Activated naive CD4-positive, alpha-beta T cell treated with anti-CD3 and anti-CD28 coated beads, Interleukin-2, amount 10 ng/mL, durations not matched to agents 7 days and 5 days (primary cell): ENCODE results near the gene SUN2.

Source experiments
- CTCF ChIA-PET: fragments of 350-600 bp; sonication (Branson Sonifier 250); formaldehyde crosslinking; loops from one replicate; lab custom pipeline; 2021; ENCODE audit warnings: antibody characterized with exemption; lab: Charles Lee
- DNase-seq: peaks from one replicate; pipeline ENCODE4 v3.0.0-alpha.2; 2020
- H3K27ac Mint-ChIP-seq: one replicate; pipeline ENCODE4 v1.8.0; 2021; ENCODE audit warnings: mild to moderate bottlenecking, moderate library complexity, mixed read lengths
- H3K27me3 Mint-ChIP-seq: one replicate; pipeline ENCODE4 v1.8.0; 2021; ENCODE audit warnings: mild to moderate bottlenecking, mixed read lengths
- H3K36me3 Mint-ChIP-seq: one replicate; pipeline ENCODE4 v1.8.0; 2021; ENCODE audit warnings: mixed read lengths
- H3K4me1 Mint-ChIP-seq: one replicate; pipeline ENCODE4 v1.8.0; 2021; ENCODE audit warnings: mixed read lengths
- H3K4me3 Mint-ChIP-seq: one replicate; pipeline ENCODE4 v1.8.0; 2021; ENCODE audit warnings: mild to moderate bottlenecking, moderate library complexity, mixed read lengths
- H3K9me3 Mint-ChIP-seq: one replicate; pipeline ENCODE4 v1.8.0; 2021; ENCODE audit warnings: mixed read lengths

Gene SUN2

DNA sequence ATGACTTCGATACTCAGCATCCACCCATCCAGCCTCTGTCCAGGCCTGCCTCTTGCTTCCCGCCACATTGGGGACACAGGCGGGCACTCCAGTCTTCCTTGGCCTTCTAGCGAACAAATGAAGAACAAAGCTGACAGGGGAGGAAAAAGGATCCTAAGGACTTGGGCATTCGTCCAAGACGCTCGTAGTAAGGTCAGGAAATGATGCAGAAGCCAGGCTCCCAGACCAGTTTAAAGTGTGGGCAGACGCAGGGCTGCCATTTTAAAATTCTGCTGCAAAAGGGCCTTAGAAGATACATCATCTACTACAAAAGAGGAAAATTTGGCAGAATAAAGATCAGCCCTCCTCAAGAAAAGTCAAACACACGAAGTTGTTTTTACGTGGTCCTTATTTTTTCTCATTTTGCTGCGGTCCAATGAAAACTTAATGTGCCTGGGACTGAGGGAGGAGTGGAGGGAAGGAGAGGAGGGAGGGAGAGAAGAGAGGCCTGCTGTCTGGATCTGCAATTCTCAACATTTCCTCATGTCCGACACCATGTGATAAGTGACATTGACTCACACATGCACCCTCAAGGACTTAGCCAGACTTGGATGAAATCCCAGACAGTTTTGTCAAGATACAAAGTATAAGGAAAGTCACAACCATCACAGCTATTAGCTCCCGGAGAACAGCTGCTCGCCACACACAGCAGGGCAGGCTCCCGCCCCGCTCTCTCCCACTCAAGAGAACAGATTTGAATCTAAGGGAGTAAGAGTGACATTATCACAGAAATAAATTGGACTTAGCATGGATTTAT is 32.4 kb upstream of the SUN2 start:
- Mint-ChIP-seq H3K27me3 (no peaks in the 10 kb centered on the region), H3K27ac (no peak overlapping the region), H3K36me3 (peaks cover 2% of the 10 kb centered on the region), H3K9me3 (no peaks in the 10 kb centered on the region), H3K4me1 (peaks cover 5% of the 10 kb centered on the region), H3K4me3 (no peak overlapping the region)
- CTCF ChIA-PET = no interaction called here
- no peak for DNase-seq

DNA sequence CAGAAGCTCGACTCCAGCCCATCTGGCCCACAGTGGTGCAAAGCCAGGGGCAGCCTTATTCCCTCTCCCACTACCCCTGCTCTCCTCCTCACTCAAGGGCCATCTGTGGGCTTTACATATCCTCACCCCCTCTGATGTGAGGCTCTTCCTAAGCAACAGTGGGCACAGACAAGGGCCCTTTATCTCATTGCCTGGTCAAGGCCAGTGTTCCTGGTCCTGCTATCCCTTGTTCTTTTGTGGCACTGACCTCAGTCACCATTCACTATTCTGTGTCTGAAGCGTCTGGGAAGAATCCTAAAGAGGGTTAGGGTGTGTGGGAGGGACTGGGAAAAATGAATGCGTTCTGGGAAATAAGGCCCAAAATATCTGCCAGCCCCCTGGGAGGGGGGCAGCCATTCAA is 30.8 kb upstream of the SUN2 start:
- H3K27ac Mint-ChIP-seq = no peak overlapping the region
- H3K4me1 Mint-ChIP-seq = peaks cover 6% of the 10 kb centered on the region
- H3K36me3 Mint-ChIP-seq = peaks cover 2% of the 10 kb centered on the region
- no peaks in the 10 kb centered on the region for H3K9me3 Mint-ChIP-seq
- H3K4me3 Mint-ChIP-seq = no peak overlapping the region
- CTCF ChIA-PET = interaction anchor here (1.0 to 2.2 kb wide), 2 partner anchors 17 to 21 kb away, joined by 4 read pairs; no protein-coding TSS in a partner anchor
- H3K27me3 Mint-ChIP-seq = no peaks in the 10 kb centered on the region
- DNase-seq = no peak

DNA sequence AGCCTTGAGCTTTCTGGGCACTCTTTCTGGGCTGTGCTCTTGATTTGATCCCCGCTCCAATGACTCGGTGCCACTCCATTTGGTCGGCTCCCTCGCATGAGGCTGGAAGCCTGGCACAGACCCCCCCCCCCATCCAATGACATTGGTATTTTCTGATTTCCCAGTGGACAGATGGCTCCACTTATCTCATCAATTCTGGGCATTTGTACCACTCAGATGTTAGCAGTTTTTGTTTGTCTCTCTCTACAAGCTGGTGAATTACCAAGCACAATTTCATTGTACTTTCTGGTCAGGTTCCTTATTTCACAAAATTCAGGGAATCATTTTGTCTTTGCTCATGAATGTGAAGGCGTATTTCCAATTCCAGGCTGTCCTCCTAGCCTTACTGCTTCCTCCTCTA is 29.1 kb upstream of the SUN2 start:
- no peak for DNase-seq
- Mint-ChIP-seq H3K27ac (no peak overlapping the region), H3K4me3 (no peak overlapping the region), H3K27me3 (no peaks in the 10 kb centered on the region), H3K36me3 (peaks cover 4% of the 10 kb centered on the region), H3K4me1 (peaks cover 6% of the 10 kb centered on the region), H3K9me3 (no peaks in the 10 kb centered on the region)
- CTCF ChIA-PET = interaction anchor here (2.2 kb wide), 1 partner anchor 19 kb away, joined by 4 read pairs; no protein-coding TSS in a partner anchor

DNA sequence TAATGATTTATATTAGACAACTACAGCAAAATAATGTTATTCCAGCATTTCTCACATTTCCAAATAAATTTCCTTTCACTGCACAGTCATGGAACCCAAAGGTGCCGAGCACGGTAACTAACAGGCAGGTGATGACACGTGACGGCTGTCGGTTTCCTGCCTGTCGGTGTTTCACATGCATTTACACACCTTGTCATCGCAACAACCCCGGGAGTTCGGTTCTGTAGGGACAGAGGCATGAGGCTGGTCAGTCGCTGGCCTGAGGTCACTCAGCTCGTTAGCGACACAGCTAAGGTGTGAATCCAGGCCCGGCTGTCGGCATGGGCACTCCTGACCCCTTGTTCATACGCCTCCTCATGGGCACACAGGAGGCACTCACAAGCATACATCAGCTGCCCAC is 28.2 kb upstream of the SUN2 start:
- Mint-ChIP-seq H3K27ac (no peak overlapping the region), H3K36me3 (peaks cover 4% of the 10 kb centered on the region), H3K9me3 (no peaks in the 10 kb centered on the region), H3K4me3 (no peak overlapping the region), H3K27me3 (no peaks in the 10 kb centered on the region), H3K4me1 (peaks cover 6% of the 10 kb centered on the region)
- DNase-seq = no peak
- CTCF ChIA-PET = interaction anchor here (0.6 kb wide), 1 partner anchor 18 kb away, joined by 3 read pairs; no protein-coding TSS in a partner anchor

DNA sequence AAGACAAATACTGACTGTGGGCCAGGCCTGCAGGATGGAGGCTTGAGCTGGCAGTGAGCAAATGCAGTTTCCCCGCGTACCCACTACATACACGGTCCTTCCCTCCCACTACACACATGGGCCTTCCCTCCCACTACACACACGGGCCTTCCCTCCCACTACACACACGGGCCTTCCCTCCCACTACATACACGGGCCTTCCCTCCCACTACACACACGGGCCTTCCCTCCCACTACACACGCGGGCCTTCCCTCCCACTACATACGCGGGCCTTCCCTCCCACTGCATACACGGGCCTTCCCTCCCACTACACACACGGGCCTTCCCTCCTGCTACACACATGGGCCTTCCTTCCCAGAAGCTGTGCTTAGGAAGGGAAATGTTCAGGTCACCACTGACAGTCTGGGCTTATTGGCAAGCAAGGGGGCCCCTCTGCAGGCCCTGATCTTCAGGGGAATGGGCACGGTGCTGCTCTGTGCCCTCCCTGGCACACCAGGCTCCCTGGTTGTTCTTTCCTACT is 27.4 kb upstream of the SUN2 start:
- H3K4me3 Mint-ChIP-seq = no peak overlapping the region
- CTCF ChIA-PET = interaction anchor here (0.6 to 1.6 kb wide), 2 partner anchors 17 to 19 kb away, joined by 3 read pairs; no protein-coding TSS in a partner anchor
- no peaks in the 10 kb centered on the region for H3K9me3 Mint-ChIP-seq
- H3K36me3 Mint-ChIP-seq = peaks cover 4% of the 10 kb centered on the region
- no peak overlapping the region for H3K27ac Mint-ChIP-seq
- H3K4me1 Mint-ChIP-seq = peaks cover 6% of the 10 kb centered on the region
- DNase-seq = no peak
- H3K27me3 Mint-ChIP-seq = no peaks in the 10 kb centered on the region

DNA sequence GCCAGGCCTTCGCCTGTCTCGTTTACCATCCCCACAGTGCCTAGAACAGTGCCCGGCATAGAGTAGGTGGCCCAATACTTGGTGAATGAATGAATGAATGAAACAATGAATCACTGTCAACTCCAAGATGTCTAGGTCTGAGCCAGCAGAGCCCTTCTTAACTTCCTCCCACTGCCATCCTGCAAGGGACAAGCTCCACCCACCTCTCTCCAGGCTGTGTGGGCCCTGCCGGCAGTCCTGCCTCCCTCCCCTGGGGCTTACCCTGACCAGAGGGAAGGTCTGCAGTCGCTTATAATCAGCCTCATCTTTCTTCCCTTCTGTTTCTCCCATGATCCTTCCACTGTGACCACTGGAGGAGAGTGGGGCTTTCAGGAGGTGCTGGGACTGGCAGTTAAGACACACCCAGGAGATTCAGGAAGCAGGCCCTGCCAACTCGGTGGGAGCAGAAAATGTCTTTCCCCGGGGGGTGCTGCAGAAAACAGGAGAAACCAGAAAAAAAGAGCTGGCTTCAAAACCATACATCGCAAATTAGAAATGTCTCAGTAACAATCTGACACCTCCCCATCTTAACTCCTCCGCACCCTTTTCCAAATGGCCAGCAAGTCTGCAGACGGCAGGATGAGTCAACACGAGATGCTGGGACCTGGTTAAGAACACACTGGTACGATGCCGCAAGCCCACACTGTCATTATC is 26.8 kb upstream of the SUN2 start:
- Mint-ChIP-seq H3K9me3 (no peaks in the 10 kb centered on the region), H3K4me3 (no peak overlapping the region), H3K36me3 (peaks cover 4% of the 10 kb centered on the region), H3K27ac (no peak overlapping the region), H3K4me1 (peaks cover 6% of the 10 kb centered on the region), H3K27me3 (no peaks in the 10 kb centered on the region)
- CTCF ChIA-PET = interaction anchor here (0.8 to 1.6 kb wide), 2 partner anchors 17 to 60 kb away, joined by 3 read pairs; no protein-coding TSS in a partner anchor
- no peak for DNase-seq

DNA sequence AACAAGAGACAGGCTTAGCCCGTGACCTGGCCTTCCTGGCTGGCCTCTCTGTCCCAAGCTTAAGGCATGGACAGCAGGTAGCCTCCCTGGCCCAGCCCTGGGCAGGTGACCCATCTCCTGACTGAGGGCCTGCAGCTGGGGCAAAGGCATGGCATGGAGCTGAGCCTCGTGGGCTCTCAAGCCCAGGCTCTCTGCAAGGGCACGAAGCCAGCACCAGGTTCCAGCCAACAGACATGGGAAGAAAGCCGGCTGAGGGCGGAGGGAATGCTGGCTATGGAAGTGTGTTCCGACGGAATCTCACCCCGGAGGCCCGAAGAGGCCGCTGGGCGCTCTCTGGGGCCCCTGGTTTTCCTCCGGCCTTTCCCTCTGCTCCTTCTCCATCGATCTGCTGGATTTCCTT is 25.2 kb upstream of the SUN2 start:
- Mint-ChIP-seq H3K27ac (no peak overlapping the region), H3K36me3 (peaks cover 3% of the 10 kb centered on the region), H3K4me1 (peaks cover 6% of the 10 kb centered on the region), H3K4me3 (no peak overlapping the region), H3K9me3 (no peaks in the 10 kb centered on the region), H3K27me3 (no peaks in the 10 kb centered on the region)
- DNase-seq = no peak
- CTCF ChIA-PET = no interaction called here

DNA sequence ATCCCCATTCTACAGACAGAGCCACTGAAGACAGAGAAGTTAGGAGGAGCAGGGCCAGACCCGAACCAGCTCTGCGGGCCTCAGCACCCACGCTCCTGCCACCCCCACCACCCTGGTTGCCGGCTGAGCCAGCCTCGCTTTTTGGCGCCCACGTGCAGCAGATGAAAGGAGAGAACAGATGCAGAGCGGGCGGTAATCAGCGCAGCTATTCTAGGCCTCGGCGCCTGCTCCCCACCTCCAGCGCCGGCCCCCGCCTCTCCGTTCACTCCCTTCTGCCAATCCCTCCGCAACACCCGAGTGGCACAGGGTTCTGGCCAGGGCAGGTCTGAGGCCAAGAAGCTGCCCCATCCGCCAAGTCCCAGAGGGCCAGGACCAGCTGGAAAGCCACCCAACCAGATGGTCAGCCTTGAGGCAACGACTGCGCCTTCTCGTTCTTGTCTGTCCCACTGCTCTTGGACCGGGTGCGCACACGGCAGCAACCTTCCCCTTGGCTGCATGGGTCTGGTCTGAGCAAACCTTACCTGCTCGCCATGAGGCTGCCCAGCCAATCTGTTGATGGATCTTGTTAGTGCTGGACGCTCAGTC is 21.4 kb upstream of the SUN2 start:
- H3K4me3 Mint-ChIP-seq = no peak overlapping the region
- DNase-seq = no peak
- no peaks in the 10 kb centered on the region for H3K27me3 Mint-ChIP-seq
- peaks cover 3% of the 10 kb centered on the region for H3K36me3 Mint-ChIP-seq
- H3K4me1 Mint-ChIP-seq = peaks cover 11% of the 10 kb centered on the region
- no peaks in the 10 kb centered on the region for H3K9me3 Mint-ChIP-seq
- H3K27ac Mint-ChIP-seq = no peak overlapping the region
- CTCF ChIA-PET = interaction anchor here (2.2 kb wide), 1 partner anchor 8 kb away, joined by 9 read pairs; no protein-coding TSS in a partner anchor

DNA sequence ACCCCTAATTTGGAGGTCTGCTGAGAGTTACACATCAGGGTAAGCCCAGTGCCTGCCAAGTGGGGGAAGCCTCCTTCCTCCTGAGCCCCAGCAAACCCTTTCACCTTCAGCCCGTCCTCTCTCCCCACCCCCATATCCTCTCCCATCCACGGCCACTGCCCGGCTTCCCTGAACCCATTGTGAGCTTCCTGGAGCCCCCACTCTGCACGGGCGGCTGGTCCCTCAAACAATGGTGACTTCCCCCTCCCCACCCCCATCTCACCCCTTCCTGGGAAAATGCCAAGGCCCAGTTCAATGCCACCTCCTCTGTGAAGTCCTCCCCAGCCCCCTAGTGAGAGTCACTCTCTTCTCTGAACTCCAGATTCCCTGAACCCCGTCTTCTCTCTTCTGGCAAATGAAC is 20.3 kb upstream of the SUN2 start:
- Mint-ChIP-seq H3K4me1 (peaks cover 9% of the 10 kb centered on the region), H3K27me3 (no peaks in the 10 kb centered on the region), H3K4me3 (no peak overlapping the region), H3K27ac (no peak overlapping the region), H3K9me3 (no peaks in the 10 kb centered on the region), H3K36me3 (no peaks in the 10 kb centered on the region)
- CTCF ChIA-PET = interaction anchor here (1.1 kb wide), 1 partner anchor 10 kb away, joined by 3 read pairs; no protein-coding TSS in a partner anchor
- DNase-seq = no peak

DNA sequence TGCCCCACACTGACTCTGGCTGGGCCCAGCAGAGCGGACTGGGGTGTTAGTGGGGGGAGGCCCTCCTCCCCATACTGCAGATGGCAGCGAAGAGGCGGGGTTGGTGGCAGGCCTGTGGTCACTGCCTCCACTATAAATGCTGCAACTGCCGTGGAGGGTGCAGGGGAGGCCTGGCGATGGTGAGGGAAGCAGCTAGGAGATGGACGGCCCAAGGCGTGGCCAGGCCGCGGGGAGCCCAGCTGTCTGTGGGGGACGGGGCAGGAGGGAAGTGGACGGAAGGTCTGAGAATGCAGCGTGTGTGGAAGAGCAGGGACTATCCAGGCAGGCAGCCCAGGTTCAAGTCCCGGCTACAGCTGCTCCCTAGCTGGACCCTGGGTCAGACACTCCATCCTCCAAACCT is 19.9 kb upstream of the SUN2 start:
- no peaks in the 10 kb centered on the region for H3K9me3 Mint-ChIP-seq
- H3K36me3 Mint-ChIP-seq = no peaks in the 10 kb centered on the region
- DNase-seq = no peak
- no peak overlapping the region for H3K27ac Mint-ChIP-seq
- H3K4me3 Mint-ChIP-seq = no peak overlapping the region
- peaks cover 9% of the 10 kb centered on the region for H3K4me1 Mint-ChIP-seq
- peaks cover 2% of the 10 kb centered on the region for H3K27me3 Mint-ChIP-seq
- CTCF ChIA-PET = interaction anchor here (1.1 kb wide), 1 partner anchor 10 kb away, joined by 3 read pairs; no protein-coding TSS in a partner anchor

DNA sequence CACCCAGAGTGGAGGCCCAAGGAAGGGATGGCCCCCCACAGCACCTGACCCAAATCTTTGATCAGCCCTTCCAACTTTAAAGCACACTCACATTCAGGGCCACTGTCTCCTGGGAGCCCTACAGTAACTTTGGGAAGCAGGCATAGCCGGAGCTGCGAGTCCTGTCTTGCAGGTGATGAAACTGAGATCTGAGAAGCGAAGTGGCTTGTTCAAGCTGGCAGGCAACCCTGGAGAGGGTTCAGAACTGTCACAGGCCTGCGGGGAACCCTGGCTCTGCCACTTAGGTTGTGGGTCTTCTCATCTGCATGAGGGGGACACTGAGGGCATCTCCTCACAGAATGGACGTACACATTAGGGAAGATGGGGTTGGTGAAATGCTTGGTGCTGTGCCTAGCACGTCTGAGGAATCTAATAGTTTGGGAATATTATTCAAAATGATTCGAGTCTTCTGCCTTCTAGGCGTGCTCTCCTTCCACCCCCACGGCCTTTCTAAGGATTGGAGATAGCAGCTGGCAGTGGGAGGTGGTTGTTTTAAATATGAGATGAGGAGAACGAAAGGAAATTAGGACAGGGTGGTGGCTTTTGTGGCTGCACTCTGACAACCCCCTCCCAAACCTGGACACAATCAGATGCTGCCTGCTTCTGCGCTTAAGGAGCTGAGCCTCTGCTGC is 18.8 kb upstream of the SUN2 start:
- CTCF ChIA-PET = interaction anchor here (1.1 kb wide), 1 partner anchor 9 kb away, joined by 3 read pairs; no protein-coding TSS in a partner anchor
- no peak overlapping the region for H3K4me3 Mint-ChIP-seq
- H3K9me3 Mint-ChIP-seq = no peaks in the 10 kb centered on the region
- peaks cover 5% of the 10 kb centered on the region for H3K27me3 Mint-ChIP-seq
- peaks cover 9% of the 10 kb centered on the region for H3K4me1 Mint-ChIP-seq
- H3K36me3 Mint-ChIP-seq = no peaks in the 10 kb centered on the region
- DNase-seq = no peak
- no peak overlapping the region for H3K27ac Mint-ChIP-seq

DNA sequence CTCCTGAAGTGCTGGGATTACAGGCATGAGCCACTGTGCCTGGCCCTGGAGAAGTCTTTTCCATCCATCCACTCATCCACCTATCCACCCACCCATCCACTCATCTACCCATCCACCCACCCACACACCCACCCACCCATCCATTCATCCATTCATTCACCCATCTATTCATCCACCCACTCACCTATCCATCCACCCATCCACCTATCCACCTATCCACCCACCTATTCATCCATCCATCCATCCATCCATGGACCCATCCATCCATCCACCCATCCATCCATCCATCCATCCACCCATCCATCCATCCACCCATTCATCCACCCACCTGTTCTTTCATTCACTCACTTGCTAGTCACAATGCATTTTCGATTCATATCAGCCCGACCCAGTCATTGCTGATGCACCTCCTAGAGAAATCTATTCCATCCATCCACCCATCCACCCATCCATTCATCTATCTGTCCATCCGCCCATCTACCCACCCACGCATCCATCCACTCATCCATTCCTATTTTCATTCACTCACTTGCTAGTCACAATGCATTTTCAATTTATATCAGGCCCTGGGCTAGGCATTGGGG is 17.7 kb upstream of the SUN2 start:
- H3K4me3 Mint-ChIP-seq = no peak overlapping the region
- H3K36me3 Mint-ChIP-seq = no peaks in the 10 kb centered on the region
- no peak for DNase-seq
- H3K27ac Mint-ChIP-seq = no peak overlapping the region
- no peaks in the 10 kb centered on the region for H3K9me3 Mint-ChIP-seq
- CTCF ChIA-PET = no interaction called here
- peaks cover 12% of the 10 kb centered on the region for H3K27me3 Mint-ChIP-seq
- H3K4me1 Mint-ChIP-seq = peaks cover 11% of the 10 kb centered on the region

DNA sequence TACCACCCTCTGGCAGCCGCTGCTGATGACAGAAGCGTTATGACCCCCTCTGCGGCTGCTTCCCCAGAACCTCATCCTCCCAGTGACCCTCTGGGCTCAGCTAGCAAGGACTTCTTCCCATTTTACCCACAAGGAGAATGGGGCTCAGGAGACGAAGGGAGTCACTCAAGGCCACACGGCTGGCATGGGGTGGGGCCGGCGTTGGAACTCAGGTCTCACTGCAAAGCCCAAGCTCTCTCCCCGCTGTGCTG is 16.8 kb upstream of the SUN2 start:
- no peak for DNase-seq
- Mint-ChIP-seq H3K27ac (no peak overlapping the region), H3K4me3 (no peak overlapping the region), H3K36me3 (no peaks in the 10 kb centered on the region), H3K4me1 (peaks cover 11% of the 10 kb centered on the region), H3K27me3 (peaks cover 17% of the 10 kb centered on the region), H3K9me3 (no peaks in the 10 kb centered on the region)
- CTCF ChIA-PET = no interaction called here
